Body of pancreas (tissue), 4 donors: ENCODE measurements around the gene INPP5K. TPM values are rescaled to one million over a fixed set of nuclear protein-coding genes. Genes with fewer than 3 reads are reported as not detected.

Source experiments
- ATAC-seq: fragments of 150-250 bp; one replicate; pipeline ENCODE4 v1.9.1; 2016
- DNase-seq, 4 donors: peaks; one replicate each; pipeline ENCODE4 v3.0.0-alpha.2; 2019
- H3K27ac ChIP-seq, 4 donors: fragments of 200-600 bp; sonication (generic); 1 replicate in 3 of 4; 2 replicates in 1 of 4; pipeline versions ENCODE4 v1.5.1 to v1.6.1; 2016 to 2019; ENCODE audit warnings: mild to moderate bottlenecking in 1 of 4, mixed read lengths in 1 of 4, moderate library complexity in 1 of 4
- H3K27me3 ChIP-seq, 2 donors: fragments of 200-600 bp; sonication (generic); one replicate each; pipeline ENCODE4 v1.6.0; 2016; ENCODE audit warnings: mild to moderate bottlenecking in 1 of 2
- H3K36me3 ChIP-seq, 2 donors: fragments of 200-600 bp; sonication (generic); replicated peaks in 1 of 2; 2 replicates each; pipeline ENCODE4 v1.5.1; 2016; ENCODE audit warnings: low read depth in 2 of 2; ENCODE audit not compliant: insufficient read depth in 1 of 2
- H3K4me1 ChIP-seq: fragments of 200-600 bp; sonication (generic); one replicate; pipeline ENCODE4 v1.6.0; 2016
- H3K4me3 ChIP-seq, 2 donors: fragments of 200-600 bp; sonication (generic); 1 replicate in 1 of 2; 2 replicates in 1 of 2; pipeline ENCODE4 v1.5.1; 2016 to 2019
- H3K9me3 ChIP-seq, 3 donors: fragments of 200-600 bp; sonication (generic); 1 replicate in 2 of 3; 2 replicates in 1 of 3; pipeline ENCODE4 v1.5.1; 2016
- POLR2A ChIP-seq, 3 donors: fragments of 450-650 bp; IDR thresholded peaks; one replicate each; pipeline ENCODE4 v1.6.1; 2016; ENCODE audit warnings: antibody characterized with exemption in 3 of 3, mild to moderate bottlenecking in 2 of 3
- WGBS, 2 donors: methylation state at CpG; one replicate each; pipeline ENCODE4 v1.1.5; 2017; 5-methylcytosine and 5-hydroxymethylcytosine counted together
- intact Hi-C: fragments of 100-400 bp; cut with DNase I; formaldehyde crosslinking; loops from one replicate; pipeline ENCODE4 v1.15.1; 2023
- total RNA-seq, 2 donors: library from RNA; depleted of rRNA; stranded (reverse); fragments of >200 nt; gene quantifications; one replicate each; pipeline ENCODE4 v1.1.0, GENCODE V29; 2016
- TF ChIP-seq, protein P1 (sequence below), 7 experiments: fragments of 450-650 bp in 4 of 7; fragments of 200-600 bp in 3 of 7; sonication (generic) in 3 of 7; IDR thresholded peaks; one replicate each; pipeline ENCODE4 v1.5.1; 2016 to 2019; ENCODE audit warnings: antibody characterized with exemption in 7 of 7

Gene INPP5K
- total RNA-seq, 2 donors from 2014 or later = 26.4 to 34.2 TPM

DNA sequence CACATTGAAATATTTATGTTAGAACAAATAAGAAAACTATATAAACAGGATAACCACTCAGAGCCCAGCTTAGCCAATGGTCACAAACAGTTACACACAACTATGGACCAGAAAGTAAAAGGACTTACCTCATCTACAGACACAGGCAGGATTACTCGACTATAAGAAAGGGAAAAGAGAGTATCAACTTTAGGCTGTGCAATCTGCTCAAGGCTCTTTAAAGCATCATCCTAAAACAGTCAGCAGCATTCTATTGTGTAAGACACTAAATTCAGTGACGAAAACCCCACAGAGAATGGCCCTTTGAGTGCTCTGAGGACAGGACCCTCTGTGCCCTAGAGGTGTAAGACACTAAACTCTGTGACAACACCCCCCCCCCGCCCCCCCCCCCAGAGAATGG lies 42.0 kb upstream of the INPP5K start:
- no peak for DNase-seq
- H3K9me3 ChIP-seq = no peaks in the 10 kb centered on the region
- H3K27ac ChIP-seq = no peak overlapping the region
- no peak overlapping the region for H3K4me3 ChIP-seq
- no peak for ATAC-seq
- WGBS, 2 donors = 58 to 60% methylated on average over 2 to 3 of the region's 3 CpGs
- peaks cover 46% of the 10 kb centered on the region for H3K4me1 ChIP-seq
- TF ChIP-seq, protein P1, sequence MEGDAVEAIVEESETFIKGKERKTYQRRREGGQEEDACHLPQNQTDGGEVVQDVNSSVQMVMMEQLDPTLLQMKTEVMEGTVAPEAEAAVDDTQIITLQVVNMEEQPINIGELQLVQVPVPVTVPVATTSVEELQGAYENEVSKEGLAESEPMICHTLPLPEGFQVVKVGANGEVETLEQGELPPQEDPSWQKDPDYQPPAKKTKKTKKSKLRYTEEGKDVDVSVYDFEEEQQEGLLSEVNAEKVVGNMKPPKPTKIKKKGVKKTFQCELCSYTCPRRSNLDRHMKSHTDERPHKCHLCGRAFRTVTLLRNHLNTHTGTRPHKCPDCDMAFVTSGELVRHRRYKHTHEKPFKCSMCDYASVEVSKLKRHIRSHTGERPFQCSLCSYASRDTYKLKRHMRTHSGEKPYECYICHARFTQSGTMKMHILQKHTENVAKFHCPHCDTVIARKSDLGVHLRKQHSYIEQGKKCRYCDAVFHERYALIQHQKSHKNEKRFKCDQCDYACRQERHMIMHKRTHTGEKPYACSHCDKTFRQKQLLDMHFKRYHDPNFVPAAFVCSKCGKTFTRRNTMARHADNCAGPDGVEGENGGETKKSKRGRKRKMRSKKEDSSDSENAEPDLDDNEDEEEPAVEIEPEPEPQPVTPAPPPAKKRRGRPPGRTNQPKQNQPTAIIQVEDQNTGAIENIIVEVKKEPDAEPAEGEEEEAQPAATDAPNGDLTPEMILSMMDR (IDR thresholded peaks at IDR 0.05) = no peak
- no peak for TF ChIP-seq POLR2A (IDR thresholded peaks at IDR 0.05)
- no peaks in the 10 kb centered on the region for H3K27me3 ChIP-seq
- intact Hi-C loops = no loop called here
- peaks cover 0 to 2% of the 10 kb centered on the region in 2 donors for H3K36me3 ChIP-seq

DNA sequence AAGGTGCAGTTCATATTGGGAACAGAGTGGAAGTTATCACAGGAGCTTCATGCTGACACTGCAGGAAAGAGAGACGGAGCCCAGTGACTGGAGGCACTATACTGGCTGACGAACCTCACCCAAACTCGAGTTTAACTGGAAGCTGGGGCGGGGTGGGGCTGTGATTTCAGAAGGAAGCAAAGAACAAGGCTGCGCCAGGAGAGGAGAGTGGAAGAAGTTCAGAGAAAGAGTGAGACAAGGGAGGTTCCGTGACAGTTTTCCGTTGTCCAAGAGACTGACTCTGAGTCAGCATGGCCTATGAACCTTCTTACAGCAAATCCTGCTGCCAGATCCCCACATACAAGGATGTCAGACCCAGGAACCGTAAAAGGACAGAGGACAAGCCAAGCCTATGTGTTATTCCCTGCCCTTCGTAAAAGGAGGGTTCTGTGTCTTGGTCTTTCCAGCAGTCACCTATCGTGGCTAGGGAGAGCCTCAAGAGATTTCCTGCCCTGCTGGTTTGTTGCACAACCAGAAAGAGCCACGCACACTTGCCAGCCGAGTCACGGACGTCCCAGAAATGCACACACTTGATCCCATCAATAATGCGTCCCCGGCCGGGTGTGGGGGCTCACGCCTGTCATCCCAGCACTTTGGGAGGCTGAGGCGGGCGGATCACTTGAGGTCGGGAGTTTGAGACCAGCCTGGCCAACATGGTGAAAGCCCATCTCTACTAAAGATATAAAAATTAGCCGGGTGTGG lies 41.1 kb upstream of the INPP5K start:
- ATAC-seq (no peak), DNase-seq (no peak)
- Histone ChIP-seq H3K9me3 (no peaks in the 10 kb centered on the region), H3K27me3 (no peaks in the 10 kb centered on the region), H3K36me3 (peaks cover 0 to 4% of the 10 kb centered on the region in 2 donors), H3K4me1 (peaks cover 39% of the 10 kb centered on the region), H3K27ac (no peak overlapping the region), H3K4me3 (no peak overlapping the region)
- 86 to 90% methylated on average over 18 to 22 of the region's 22 CpGs for WGBS, 2 donors
- intact Hi-C loops = no loop called here
- TF ChIP-seq POLR2A (IDR thresholded peaks at IDR 0.05) = no peak
- TF ChIP-seq, protein P1 (IDR thresholded peaks at IDR 0.05) = no peak

DNA sequence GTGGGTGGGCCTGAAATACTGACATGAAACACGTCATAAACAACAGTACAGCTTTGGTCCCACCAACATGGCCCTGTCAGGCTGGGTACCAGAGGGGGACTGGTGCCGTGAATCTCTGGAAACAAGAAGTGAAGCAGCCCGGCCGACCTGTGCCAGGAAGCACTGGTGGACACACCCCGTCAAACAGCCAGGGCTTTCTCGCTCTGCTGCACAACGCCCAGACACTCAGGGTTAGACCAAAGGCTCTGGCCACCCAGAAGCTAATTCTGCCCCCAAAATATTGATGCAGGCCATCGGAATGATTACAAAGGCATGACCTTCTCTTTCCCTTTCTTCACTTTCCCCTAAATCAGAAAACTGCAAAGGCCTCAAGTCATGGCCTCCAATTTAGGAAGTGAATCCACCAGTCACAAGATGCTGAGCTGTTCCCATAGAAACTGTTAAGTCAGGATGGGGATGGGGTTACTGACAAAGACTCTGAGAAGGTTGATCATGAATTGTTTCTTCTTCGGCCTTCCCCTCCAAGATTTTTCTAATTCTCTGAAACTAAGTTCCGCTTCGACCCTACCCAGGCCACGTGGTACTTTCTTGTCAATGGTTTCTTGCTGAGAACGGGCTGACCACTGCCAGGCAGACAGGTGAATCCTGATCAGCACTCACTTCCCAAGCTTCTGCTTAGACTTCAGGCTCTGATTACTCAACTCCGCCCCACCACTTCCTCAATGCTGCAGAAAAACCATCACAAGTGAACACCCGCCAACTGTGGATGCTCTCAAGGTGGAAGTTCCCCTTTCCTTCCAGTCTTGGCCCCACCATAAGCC lies 39.4 kb upstream of the INPP5K start:
- ATAC-seq = no peak
- Histone ChIP-seq H3K36me3 (peaks cover 5 to 7% of the 10 kb centered on the region in 2 donors), H3K27me3 (no peaks in the 10 kb centered on the region), H3K4me3 (no peak overlapping the region), H3K4me1 (peaks cover 32% of the 10 kb centered on the region), H3K9me3 (no peaks in the 10 kb centered on the region), H3K27ac (no peak overlapping the region)
- 69 to 81% methylated on average over 15 of the region's 15 CpGs for WGBS, 2 donors
- intact Hi-C loops = no loop called here
- TF ChIP-seq, protein P1 (IDR thresholded peaks at IDR 0.05) = no peak
- TF ChIP-seq POLR2A (IDR thresholded peaks at IDR 0.05) = no peak
- peak in 1 of 4 donors; percentile 60 for DNase-seq

DNA sequence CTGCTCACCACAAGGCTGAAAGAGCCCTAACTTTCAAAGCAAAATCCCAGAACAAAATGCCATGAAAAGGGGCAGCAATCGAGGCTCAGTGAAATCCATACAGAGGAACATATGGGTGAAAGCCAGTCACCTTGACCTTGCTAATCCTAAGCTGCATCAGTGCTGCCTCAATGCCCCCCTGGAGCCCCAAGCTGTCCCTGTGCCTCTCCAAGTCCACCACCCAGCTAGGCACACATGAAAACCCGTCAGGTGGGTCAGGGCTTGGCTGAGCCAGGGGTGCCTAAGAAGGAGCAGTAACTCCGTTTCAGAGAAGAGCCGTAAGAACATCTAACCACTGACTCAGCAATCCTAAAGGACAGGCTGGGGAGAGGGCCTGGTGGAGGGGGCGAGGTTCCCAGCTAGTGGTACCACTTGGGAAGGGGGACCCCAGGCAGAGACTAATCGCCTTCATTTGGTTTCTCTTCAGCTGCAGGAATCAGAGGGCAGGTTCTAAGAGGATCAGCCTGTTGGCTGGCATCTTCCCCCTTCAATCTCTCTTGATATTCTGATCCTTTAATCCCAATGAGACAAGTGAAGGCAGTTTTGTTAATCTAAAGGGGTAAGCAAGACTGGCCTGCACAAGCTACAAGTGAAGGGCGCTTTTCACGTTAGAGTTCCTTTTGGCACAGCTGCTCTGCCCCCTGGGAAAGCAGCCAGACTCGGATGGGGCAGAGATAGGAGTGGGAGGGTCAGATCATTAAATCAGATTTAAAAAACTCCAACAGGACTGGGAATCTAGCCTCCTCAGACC lies 38.5 kb upstream of the INPP5K start:
- intact Hi-C loops = no loop called here
- 60 to 66% methylated on average over 8 to 9 of the region's 9 CpGs for WGBS, 2 donors
- Histone ChIP-seq H3K4me3 (no peak overlapping the region), H3K9me3 (no peaks in the 10 kb centered on the region), H3K4me1 (peaks cover 22% of the 10 kb centered on the region), H3K27ac (no peak overlapping the region), H3K27me3 (no peaks in the 10 kb centered on the region), H3K36me3 (peaks cover 5 to 16% of the 10 kb centered on the region in 2 donors)
- TF ChIP-seq, protein P1 (IDR thresholded peaks at IDR 0.05) = no peak
- ATAC-seq (no peak), DNase-seq (no peak)
